ENCODE results near the gene PPARG.

- no peak for TF ChIP-seq GABPA (IDR thresholded peaks at IDR 0.05; ENCODE audit: low read depth)
- TF ChIP-seq RAD21 (IDR thresholded peaks at IDR 0.05; ENCODE audit: low read length): no peak
- no peak for TF ChIP-seq CTCF (IDR thresholded peaks at IDR 0.05)
- no peak for TF ChIP-seq TEAD4 (IDR thresholded peaks at IDR 0.05; ENCODE audit: borderline replicate concordance, insufficient read depth)
- no peak for TF ChIP-seq USF2 (IDR thresholded peaks at IDR 0.05; ENCODE audit: borderline replicate concordance, low read depth, low read length)
- TF ChIP-seq EZH2phosphoT487 (IDR thresholded peaks at IDR 0.05; ENCODE audit: borderline replicate concordance, low read depth): no peak
- no peak for TF ChIP-seq PBX3 (IDR thresholded peaks at IDR 0.05)
- no peak for TF ChIP-seq EP300 (IDR thresholded peaks at IDR 0.05; ENCODE audit: borderline replicate concordance in 1 of 2, low read depth in 1 of 2, low read length in 1 of 2)
- no peak for TF ChIP-seq ZBTB33 (IDR thresholded peaks at IDR 0.05; ENCODE audit: borderline replicate concordance, low read depth)
- TF ChIP-seq POLR2AphosphoS5 (IDR thresholded peaks at IDR 0.05; ENCODE audit: low read depth, low read length): no peak
- TF ChIP-seq REST (IDR thresholded peaks at IDR 0.05; ENCODE audit: low read depth, low read length): no peak
- TF ChIP-seq YY1 (IDR thresholded peaks at IDR 0.05; ENCODE audit: low read depth): no peak
- no peak for TF ChIP-seq IRF3 (IDR thresholded peaks at IDR 0.05; ENCODE audit: low read depth, low read length)
- TF ChIP-seq MXI1 (IDR thresholded peaks at IDR 0.05; ENCODE audit: low read depth, low read length): no peak
Observed at GRCh38 chr3:12461097-12461649, 172.3 kb downstream of the PPARG start.

Measured in SK-N-SH (cell line).